ENCODE measurements around the gene IL17REL. TPM values are rescaled to one million over a fixed set of nuclear protein-coding genes. Genes with fewer than 3 reads are reported as not detected.

The IL17REL gene
- polyA plus RNA-seq, 3 donors: not detected

DNA sequence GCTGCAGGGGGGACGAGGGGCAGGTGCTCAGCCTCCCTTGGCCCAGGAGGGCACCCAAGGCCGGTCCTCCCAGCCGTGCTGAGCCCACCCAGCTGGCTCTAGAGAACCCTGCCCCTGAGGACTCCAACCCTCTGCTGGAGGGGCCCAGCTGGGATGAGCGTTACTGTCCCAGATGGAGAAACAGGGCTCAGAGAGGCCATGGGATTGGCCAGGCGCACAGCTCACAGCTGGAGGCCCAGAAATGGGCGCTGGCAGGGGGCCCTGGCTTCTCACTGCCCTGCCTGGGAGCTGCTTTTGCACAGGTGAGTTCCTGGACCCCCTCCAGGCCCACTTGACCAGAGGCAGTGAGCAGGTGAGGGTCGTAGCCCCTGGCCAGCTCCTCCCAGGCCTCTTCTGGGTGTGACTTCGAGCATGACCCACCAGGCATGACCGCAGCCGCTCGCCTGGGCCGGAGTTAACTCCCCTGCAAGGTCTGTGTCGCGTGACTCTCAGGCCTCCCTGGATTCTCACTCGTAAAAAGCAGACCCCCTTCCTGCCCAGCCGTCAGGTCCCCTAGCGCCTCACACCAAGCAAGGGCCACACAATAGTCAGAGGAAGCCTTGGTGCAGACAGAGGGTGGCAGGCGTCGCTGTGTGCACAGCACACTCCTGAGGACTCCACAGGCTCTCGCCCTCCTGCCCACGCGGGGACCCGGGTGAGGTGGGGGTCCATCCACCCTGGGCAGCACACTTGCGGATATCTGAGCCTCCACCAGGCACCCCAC lies 19.7 kb upstream of the IL17REL start:
- Histone ChIP-seq H3K27ac (ENCODE audit: low read depth in 1 of 2, low read length in 2 of 2) (no peak overlapping the region), H2AFZ (ENCODE audit: insufficient read depth, low read depth, low read length, poor library complexity, severe bottlenecking) (no peak overlapping the region), H3K9ac (ENCODE audit: insufficient read depth, low read length, poor library complexity, severe bottlenecking) (no peak overlapping the region), H3K9me3 (replicated peaks in 1 of 2; ENCODE audit: control insufficient read depth in 1 of 2, insufficient read depth in 1 of 2, low read length in 2 of 2) (peaks cover 0 to 4% of the 10 kb centered on the region in 2 donors), H3K79me2 (ENCODE audit: insufficient read depth, low read length) (no peaks in the 10 kb centered on the region), H3K27me3 (ENCODE audit: control insufficient read depth in 2 of 2, insufficient read depth in 2 of 2, low read length in 2 of 2) (peaks cover 8 to 34% of the 10 kb centered on the region in 2 donors), H3K36me3 (replicated peaks in 1 of 2; ENCODE audit: control insufficient read depth in 1 of 2, insufficient read depth in 2 of 2, low read length in 2 of 2) (no peaks in the 10 kb centered on the region), H3K4me2 (replicated peaks; ENCODE audit: extremely low read depth, low read length, poor library complexity, severe bottlenecking) (no peak overlapping the region), H3K4me3 (replicated peaks in 1 of 3; ENCODE audit: low read depth in 2 of 3, low read length in 3 of 3) (no peak overlapping the region), H3K4me1 (ENCODE audit: control insufficient read depth in 1 of 2, insufficient read depth in 2 of 2, low read length in 2 of 2) (peaks cover 0 to 6% of the 10 kb centered on the region in 2 donors), H4K20me1 (ENCODE audit: insufficient read depth, low read length) (no peaks in the 10 kb centered on the region)
- H3K4me3 Mint-ChIP-seq: no peak overlapping the region
- no peak overlapping the region for H3K27ac Mint-ChIP-seq
- no peak for DNase-seq
- 87% methylated on average over 23 of the region's 24 CpGs for WGBS (ENCODE audit: insufficient coverage)
- peaks cover 3% of the 10 kb centered on the region for H3K4me1 Mint-ChIP-seq
- TF ChIP-seq, protein P1, sequence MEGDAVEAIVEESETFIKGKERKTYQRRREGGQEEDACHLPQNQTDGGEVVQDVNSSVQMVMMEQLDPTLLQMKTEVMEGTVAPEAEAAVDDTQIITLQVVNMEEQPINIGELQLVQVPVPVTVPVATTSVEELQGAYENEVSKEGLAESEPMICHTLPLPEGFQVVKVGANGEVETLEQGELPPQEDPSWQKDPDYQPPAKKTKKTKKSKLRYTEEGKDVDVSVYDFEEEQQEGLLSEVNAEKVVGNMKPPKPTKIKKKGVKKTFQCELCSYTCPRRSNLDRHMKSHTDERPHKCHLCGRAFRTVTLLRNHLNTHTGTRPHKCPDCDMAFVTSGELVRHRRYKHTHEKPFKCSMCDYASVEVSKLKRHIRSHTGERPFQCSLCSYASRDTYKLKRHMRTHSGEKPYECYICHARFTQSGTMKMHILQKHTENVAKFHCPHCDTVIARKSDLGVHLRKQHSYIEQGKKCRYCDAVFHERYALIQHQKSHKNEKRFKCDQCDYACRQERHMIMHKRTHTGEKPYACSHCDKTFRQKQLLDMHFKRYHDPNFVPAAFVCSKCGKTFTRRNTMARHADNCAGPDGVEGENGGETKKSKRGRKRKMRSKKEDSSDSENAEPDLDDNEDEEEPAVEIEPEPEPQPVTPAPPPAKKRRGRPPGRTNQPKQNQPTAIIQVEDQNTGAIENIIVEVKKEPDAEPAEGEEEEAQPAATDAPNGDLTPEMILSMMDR (IDR thresholded peaks at IDR 0.05): no peak
- H3K27me3 Mint-ChIP-seq (ENCODE audit: low read depth in 3 of 3): peaks cover 15 to 35% (median 29%) of the 10 kb centered on the region in 3 donors
- no peaks in the 10 kb centered on the region for H3K36me3 Mint-ChIP-seq
- H3K9me3 Mint-ChIP-seq: peaks cover 0 to 10% (median 0%) of the 10 kb centered on the region in 7 donors
- intact Hi-C loops (cut with micrococcal nuclease): loop anchor here (5.0 kb wide), 1 partner anchor 265 kb away; no protein-coding TSS in a partner anchor

DNA sequence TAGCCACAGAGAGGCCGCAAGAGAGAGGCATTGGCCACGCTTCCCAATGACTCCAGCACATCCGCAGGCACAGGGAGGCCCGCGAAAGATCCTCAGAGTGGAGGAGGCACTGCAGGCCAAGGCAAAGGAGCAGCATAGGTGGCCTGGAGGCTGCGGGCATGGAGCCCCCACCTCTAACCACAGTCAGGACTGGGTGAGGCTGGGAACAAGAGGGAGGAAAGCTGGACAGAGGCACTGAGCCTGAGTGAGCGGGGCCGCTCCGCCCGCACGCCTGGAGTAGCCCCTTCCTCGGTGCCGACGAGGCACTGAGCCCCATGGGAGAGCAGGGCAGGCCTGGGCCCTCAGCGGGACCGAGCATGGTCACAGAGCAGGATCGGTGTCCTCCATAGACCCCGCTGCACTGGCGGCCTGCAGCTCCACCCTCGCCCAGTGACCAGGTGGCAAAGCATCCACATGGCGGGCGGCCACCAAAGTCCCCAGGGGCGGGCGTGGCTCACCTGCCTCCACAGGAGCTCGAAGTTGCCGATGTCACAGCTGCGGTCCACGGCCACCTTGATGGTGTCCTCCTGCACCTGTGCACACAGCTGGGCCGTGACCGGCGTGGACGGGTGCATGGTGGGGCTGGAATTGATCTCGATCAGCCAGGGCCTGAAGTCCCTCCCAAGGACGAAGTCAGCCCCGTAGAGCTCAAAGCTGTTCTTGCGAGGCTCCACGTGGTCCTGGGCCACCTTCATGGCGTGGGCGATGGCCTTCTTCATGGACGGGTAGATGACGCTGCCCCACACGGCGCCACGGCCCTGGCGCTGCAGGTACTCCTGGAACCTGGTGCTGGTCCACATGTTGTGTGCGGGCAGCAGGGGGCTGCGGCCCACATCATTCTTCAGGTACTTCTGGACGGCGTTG lies 18.9 kb upstream of the IL17REL start:
- Histone ChIP-seq H3K4me3 (replicated peaks in 1 of 3; ENCODE audit: low read depth in 2 of 3, low read length in 3 of 3) (no peak overlapping the region), H3K27me3 (ENCODE audit: control insufficient read depth in 2 of 2, insufficient read depth in 2 of 2, low read length in 2 of 2) (peaks cover 8 to 34% of the 10 kb centered on the region in 2 donors), H3K79me2 (ENCODE audit: insufficient read depth, low read length) (no peaks in the 10 kb centered on the region), H3K36me3 (replicated peaks in 1 of 2; ENCODE audit: control insufficient read depth in 1 of 2, insufficient read depth in 2 of 2, low read length in 2 of 2) (no peaks in the 10 kb centered on the region), H3K4me1 (ENCODE audit: control insufficient read depth in 1 of 2, insufficient read depth in 2 of 2, low read length in 2 of 2) (peaks cover 0 to 6% of the 10 kb centered on the region in 2 donors), H4K20me1 (ENCODE audit: insufficient read depth, low read length) (no peaks in the 10 kb centered on the region), H3K27ac (ENCODE audit: low read depth in 1 of 2, low read length in 2 of 2) (no peak overlapping the region), H2AFZ (ENCODE audit: insufficient read depth, low read depth, low read length, poor library complexity, severe bottlenecking) (no peak overlapping the region), H3K9me3 (replicated peaks in 1 of 2; ENCODE audit: control insufficient read depth in 1 of 2, insufficient read depth in 1 of 2, low read length in 2 of 2) (peaks cover 0 to 4% of the 10 kb centered on the region in 2 donors), H3K4me2 (replicated peaks; ENCODE audit: extremely low read depth, low read length, poor library complexity, severe bottlenecking) (no peak overlapping the region), H3K9ac (ENCODE audit: insufficient read depth, low read length, poor library complexity, severe bottlenecking) (no peak overlapping the region)
- intact Hi-C loops (cut with micrococcal nuclease): loop anchor here (2.0 to 5.0 kb wide), 2 partner anchors 101 to 264 kb away; no protein-coding TSS in a partner anchor
- Mint-ChIP-seq H3K36me3 (no peaks in the 10 kb centered on the region), H3K27me3 (ENCODE audit: low read depth in 3 of 3) (peaks cover 15 to 33% (median 31%) of the 10 kb centered on the region in 3 donors), H3K9me3 (peaks cover 0 to 5% (median 0%) of the 10 kb centered on the region in 7 donors), H3K4me3 (no peak overlapping the region), H3K27ac (no peak overlapping the region), H3K4me1 (peaks cover 3% of the 10 kb centered on the region)
- TF ChIP-seq, protein P1 (IDR thresholded peaks at IDR 0.05): no peak
- no peak for DNase-seq
- WGBS (ENCODE audit: insufficient coverage): 95% methylated on average over 48 of the region's 49 CpGs

All from CD14-positive monocyte (primary cell).